Left lobe of liver (tissue), 2 donors: Measurements from ENCODE around the gene MYO19. TPM values are rescaled to one million over a fixed set of nuclear protein-coding genes. Genes with fewer than 3 reads are reported as not detected.
"Not testable (repeated sequence)": the region's sequence is repeated elsewhere in the genome, so short reads cannot be mapped to it uniquely, and the experiment has no call there.

Source experiments
- ATAC-seq: fragments of 200-7000 bp; cut with Tn5 transposase; one replicate; pipeline ENCODE4 v1.9.1; 2020; ENCODE audit warnings: mild to moderate bottlenecking, moderate library complexity
- DNase-seq: peaks from one replicate; pipeline ENCODE4 v3.0.0-alpha.2; 2020; ENCODE audit warnings: low spot score
- total RNA-seq: library from RNA; stranded (reverse); gene quantifications from one replicate; pipeline ENCODE4 v1.2.1, GENCODE V29; 2021
- donor health status: DM: no; HTN: no; CAD: no; lungs with moderate emphysema.
- donor health status: DM: no; HTN: yes; CAD: no.

Gene MYO19
- total RNA-seq, 1 donor from 2014 or later = 22.2 TPM

DNA sequence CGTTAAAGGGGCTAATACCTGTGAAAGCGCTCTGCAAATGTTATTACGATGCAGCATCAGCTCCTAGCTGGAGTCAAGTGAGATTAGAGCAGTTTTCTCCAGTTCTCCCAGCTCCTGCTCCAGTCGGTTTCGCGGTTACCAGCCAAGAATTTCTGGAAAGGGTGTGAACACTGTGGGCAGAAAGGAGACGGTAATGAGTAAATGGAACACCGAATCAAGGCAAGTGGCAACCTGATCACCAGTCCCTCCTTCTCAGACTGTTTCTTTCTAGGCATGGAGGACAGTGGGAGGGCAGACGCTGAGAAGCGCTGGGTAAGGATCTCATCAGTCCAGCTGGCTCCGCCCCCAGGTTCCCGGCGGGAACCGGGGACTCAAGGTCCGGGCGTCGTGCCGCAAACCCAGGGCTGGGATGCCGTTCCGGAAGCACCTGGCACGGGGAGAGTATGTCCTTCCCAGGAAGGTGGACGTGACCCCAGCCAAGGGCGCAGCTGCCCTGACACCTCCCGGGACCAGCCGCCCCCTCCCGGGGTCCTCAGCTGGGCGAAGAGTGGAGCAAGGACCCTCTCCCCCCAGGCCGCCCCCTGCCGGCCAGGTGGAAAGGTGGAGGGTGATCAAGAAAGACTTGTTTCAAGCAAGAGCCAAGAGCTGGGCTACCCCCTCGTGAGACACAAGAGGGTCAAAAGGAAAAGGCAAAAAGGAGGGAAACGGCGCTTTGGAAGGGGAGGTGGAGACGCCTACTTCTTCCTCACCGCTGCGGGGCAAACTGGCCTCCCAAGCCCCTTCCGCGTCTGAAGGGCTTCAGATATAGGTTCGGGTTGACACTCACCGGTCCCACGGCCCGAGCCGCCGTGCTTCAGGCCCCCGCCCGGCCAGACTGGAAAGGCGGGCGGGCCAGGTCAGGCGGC is 481 bp downstream of the MYO19 start:
- DNase-seq (peak; percentile 74), ATAC-seq (peak; percentile 55)

DNA sequence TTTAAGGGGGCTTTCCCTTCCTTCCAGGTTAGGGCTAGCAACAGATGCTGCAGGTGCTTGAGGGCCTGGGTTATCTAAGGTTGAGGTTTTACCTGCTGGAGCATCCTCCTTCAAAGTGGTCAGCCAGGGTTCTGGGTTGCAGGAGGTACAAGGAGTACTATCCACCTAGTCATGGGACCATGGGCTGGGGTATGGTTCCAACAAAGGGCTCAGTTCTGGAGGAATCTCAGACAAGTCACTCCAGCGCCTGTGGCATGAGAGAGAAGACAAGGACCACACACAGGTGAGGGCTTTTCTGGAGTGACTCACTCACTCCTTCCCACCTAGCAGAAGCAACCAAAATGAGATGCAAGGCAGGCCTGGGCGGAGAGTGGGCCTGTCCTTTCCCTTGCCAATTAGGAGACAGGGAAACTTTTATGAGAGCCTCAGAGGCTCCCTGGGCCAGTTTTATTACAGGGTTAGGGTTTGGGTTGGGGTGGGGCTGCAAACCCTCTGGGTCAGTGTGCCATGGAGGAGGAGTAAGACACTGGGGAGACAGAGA is 2.2 kb downstream of the MYO19 start:
- ATAC-seq (no peak), DNase-seq (peak; percentile 38)

DNA sequence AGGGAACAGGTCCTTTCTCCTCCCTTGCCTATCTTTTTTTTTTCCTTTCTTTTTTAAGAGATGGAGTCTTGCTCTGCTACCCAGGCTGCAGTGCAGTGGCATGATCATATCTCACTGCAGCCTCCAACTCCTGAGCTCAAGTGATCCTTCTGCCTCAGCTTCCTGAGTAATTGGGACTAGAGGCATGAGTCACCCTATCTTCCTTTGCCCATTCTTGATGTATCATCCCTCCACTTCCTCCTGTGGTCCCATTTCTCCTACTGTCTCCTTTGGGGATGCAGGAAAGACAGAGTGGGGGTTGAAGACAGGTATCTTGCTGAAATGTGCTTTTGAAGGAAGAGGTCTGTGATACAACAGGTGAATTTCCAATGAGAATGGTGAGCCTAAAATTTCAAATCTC is 5.5 kb downstream of the MYO19 start:
- DNase-seq (no peak), ATAC-seq (no peak)

DNA sequence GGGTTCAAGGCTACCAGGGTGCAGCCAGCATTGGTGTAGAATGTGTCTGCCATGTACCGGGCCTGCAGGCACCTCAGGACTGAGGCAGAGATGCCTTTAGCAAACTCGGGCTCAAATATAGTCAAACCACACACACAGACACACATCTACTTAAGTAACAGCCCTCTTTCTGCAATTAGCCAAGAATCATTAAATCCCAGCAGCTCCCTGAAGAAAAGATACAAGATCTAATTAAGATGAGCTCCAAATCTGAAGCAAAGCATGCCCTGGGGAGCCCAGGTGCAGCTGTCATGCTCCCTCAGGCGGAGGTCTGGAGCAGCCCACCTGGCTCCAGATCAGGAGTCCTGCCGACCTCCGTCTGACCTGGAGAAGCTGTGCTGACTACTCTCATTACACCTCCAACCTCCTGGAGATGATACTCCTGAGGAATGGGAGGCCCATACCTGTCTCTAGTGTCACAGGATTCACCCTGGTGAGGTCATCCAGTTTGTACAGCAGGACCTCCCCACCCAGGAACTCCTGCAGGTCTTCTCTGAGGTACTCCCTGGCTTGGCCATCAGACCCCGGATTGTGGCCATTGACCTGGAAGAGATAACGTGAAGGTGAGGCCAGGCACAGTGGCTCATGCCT is 6.9 kb downstream of the MYO19 start:
- ATAC-seq = no peak
- peak; percentile 19 for DNase-seq

DNA sequence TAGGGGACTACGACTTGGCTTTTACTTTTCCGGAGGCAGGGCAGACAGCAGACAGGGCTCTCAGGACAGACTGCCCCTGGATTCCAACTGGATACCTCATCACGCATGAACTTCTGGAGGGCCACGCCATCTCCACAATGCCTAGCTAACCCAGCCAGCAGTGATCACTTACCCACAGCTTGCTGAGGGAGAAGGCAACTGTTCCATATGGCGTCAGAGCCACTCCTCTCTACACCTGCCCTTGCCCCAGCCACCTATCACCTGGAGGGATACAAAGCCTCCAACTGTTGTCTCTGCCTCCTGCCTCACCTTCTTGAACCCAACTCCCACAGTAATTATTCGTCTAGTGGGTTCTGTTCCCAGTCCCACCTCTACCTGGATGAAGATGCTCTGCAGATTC is 8.8 kb downstream of the MYO19 start:
- ATAC-seq (no peak), DNase-seq (peak; percentile 14)

DNA sequence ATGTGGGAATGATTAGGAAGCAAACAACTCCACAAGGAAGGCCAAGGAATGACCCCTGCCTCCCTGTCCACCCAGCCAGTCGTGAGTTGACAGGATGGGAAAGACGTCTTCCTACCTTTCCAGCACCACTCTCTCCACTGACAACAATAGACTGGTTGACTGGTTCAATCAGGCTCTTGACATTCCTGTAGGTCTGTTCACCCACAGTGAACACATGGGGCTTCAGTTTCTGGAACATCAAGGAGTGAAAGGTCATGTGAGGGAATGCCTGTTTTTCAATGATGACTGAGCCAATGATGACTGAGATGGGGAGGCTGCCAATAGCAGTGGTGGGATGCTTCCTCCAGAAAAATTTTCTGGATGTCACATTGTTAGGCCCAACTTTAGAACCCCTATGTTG is 9.6 kb downstream of the MYO19 start:
- no peak for ATAC-seq
- peak; percentile 15 for DNase-seq

DNA sequence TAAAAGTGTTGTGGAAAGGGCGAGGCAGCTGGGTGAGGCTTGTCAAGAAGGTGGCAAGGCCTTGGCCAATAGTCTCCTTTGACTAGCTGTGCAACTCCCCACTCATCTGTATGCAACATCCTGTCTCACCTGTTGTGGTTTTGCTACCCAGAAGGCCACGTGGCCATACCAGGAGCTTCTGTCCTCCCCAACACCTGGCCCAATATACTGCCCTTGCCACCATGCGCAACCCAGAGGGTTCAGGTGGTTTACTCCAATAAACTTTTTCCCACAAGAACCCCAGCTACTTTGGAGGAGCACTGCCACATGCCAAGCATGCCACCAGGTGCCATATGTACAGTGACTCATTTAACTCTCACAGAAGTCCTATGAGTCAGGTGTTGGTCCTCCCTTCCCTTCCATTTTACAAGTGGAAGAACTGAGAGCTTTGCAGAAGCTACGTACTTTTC is 10.2 kb downstream of the MYO19 start:
- DNase-seq = peak; percentile 14
- ATAC-seq = no peak

DNA sequence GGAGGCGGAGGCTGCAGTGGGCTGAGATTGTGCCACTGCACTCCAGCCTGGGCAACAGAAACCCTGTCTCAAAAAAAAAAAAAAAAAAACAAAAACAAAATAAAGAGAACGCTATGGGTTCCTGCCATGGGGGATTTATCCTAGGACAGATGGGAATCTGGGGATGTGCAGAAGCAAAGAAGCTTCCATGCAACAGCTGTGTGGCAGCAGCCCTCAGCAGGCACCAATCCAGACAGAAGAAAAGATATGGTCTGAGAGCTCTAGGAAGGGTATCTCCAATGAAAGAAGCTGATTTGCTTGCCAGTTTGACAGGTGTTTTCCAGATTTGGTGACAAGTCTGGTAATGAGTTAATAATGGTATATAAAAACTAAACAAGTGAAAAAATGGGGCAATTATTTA is 11.6 kb downstream of the MYO19 start:
- peak; percentile 18 for DNase-seq
- no peak for ATAC-seq

DNA sequence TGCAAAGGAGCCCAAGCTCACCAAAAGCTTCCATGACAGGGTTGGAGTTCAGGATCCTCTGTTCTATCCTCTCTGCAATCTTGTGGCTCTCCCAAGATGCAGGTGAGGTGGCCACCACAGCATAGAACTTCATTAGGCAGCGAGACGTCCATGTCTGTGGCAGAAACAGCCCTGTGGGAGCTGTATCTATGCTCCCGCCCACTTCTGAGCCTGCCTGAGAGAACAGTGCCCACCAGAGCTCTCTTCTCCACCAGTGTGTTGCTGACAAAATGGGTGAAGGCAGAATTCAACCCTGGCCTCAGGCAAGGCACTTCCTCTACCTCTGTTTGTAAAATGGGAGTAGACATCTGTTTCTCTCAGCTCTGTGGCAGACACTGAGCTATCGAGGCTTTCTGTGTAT is 18.8 kb downstream of the MYO19 start:
- ATAC-seq (no peak), DNase-seq (no peak)

DNA sequence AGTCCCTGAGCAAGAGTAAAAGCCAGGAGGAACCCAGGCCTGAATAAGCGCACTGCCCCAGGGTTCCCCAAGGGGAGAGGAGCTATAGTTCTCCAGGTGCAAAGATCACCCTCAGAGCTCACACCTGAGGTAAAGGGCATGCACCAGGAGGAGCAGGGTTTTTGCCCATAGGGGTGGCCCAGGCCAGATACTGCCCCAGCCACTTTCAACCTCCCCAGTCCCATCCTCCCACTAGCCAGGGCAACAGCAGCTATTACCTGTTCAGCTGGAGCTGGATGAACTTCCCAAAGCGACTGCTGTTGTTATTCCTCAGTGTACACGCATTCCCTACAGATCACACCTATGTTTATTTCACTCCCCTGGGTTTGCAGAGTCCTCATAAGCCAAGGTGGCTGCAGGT is 19.8 kb downstream of the MYO19 start:
- DNase-seq (no peak), ATAC-seq (no peak)

DNA sequence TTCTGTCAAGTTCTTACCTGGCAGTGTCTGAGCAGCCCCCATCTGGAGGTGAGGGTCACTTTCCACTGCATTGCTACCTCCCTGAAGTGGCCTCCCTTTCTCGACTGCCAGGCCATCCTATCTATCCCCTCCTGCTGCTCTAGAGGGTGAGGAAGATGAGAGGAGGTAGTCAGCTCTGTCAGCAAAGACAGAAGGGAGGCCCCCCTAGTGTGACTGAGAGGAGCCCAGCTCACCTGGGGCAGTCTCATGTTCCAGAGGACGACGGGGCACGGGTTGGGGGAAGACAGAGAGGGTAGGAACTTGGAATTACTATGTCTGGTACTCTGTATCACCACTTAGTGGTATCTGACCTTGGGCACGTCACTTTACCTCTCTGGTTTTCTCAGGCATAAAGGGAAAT is 22.0 kb downstream of the MYO19 start:
- DNase-seq = no peak
- no peak for ATAC-seq

DNA sequence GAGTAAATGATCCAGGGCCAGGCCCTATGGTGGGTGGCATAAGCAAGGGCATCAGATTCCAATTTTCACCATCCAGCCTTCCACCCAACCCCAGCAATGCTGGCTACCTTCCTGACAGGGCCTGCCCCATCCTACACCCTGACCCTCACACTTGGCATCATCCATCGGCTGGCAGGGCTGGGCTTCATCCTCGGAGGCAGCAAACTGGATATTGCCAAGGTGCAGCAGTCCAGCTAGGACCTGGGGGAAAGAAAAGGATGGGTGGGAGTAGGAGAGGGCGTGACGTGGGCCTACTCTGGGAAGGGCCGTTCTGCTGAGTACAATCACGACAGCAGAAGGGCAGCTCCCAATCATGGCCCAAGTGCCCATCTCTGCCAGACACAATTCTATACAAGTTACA is 23.5 kb downstream of the MYO19 start:
- DNase-seq = no peak
- no peak for ATAC-seq

DNA sequence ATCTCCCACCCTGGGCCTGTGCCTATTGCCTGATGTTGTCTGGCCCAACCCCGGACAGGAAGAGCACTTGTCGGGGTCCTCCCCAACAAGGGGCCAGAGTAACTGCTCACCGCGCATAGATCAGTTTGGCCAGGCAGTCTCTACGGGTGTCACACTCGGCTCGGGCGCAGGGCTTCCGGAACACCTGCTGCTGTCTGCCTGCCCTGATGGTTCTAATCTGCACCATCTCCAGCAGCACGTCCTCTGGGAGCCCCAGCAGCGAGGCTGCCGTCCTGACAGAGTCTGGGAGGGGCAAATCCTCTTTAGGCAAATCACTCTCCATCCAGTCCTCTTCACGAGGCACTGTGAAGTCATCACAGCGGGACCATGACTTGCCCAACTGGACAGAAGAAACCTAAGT is 24.0 kb downstream of the MYO19 start:
- no peak for DNase-seq
- no peak for ATAC-seq

DNA sequence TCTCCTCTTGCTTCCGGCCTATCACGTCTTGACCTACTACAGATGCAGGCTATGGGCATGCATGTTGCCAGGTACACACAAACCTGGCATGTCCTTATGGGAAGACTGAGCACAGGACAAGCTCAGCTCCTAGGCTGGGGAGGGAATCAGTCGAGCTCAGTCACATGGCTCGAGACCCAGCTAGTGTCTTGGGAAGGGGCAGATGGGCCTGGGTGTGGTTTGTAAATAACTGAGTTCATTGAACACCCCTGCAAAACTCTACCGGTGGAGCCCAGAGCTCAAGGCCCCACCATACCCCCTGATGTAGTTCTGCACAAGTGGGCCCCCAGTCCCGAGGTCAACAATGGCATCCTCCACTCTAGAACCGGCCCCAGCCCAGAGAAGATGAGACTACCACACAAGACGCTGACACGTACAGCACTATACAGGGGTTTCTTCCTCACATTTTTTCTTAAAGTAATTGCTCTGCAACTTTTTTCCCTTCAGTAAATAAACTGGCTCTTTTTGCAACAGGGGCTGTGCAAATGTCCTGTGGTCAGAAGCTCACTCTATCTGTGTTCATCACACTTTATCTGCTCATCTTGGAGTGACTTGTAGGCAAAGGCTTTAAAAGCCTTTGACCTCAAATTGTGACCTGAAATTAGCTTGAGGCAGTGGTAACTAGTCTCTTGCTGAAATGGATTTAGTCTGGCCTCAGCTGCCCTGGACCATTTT is 25.2 kb downstream of the MYO19 start:
- DNase-seq (no peak), ATAC-seq (no peak)

DNA sequence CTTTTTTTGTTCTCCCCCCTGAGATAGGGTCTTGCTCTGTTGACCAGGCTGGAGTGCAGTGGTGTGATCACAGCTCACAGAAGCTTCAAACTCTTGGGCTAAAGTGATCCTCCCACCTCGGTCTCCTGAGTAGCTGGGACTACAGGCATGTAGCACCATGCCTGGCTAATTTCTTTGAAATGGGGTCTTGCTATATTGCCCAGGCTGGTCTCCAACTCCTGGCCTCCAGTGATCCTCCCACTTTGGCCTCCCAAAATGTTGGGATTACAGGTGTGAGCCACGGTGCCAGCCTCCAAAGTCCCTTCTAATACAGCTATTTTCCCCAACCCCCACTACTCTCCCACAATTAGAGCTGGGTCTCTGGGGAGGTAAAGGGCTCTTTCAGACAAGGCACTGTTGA is 26.2 kb downstream of the MYO19 start:
- ATAC-seq, DNase-seq: not testable (repeated sequence)

DNA sequence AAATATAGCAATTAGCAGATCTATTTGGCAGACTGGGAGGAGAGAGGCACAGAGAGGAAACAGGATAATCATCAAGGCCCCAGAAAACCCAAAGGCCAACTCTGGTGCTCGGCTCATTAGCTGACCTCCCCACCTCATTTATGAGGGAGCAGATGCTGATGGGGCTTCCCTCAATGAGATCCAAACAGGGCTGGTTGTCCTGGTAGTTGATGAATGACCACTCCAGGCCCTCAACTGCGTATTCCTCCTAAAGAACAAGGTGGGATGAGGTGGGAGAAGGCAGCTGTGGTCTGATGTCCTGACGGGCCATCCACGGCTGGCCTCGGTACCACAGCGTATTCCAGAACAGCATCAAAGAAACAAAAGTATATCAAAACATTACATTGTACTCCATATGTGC is 27.4 kb downstream of the MYO19 start:
- no peak for ATAC-seq
- no peak for DNase-seq

DNA sequence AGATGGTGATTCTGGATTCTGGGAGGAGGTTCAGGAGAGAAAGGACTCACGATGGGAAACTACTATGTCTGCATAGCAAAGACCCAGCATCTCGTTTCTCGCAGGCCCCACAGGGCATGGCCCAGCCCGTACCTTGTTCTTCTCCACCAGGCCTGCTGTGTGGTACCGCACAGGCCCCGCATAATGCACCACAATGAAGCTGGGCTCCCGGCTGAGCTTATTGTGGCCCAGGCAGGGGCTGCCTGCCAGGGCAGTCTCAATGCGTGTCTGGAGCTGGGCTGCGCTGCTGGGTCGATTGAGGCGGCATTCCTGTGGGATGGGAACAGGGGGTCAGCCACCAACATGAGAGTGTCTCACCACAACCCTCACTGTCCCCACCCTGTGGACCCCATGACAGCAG is 27.8 kb downstream of the MYO19 start:
- ATAC-seq (no peak), DNase-seq (no peak)

DNA sequence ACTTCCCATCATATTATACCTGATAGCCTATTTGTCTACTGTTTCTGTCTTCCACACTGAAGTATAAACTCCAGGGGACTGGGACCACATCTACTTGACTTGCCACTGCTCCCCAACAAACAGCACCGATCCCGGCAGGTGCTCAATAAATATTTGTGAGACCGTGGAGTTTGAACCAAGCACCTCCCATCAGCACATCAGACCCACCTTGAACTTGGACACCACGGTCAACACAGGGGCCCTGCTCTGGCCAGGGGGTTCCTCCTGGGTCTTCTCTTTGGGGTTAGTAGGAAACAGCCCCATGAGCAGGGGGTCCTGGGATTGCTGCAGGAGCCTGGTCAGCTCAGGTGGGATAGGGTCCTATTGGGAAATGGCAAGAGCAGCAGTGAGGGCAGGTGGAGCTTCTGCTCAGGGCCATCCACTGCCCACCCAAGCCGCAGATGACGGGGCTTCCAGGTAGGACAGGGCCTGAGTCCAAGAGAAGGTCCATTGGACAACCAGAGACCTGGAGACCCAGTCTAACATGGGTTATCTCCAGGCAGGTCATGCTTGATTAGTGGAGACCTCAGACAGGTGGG is 28.3 kb downstream of the MYO19 start:
- ATAC-seq (no peak), DNase-seq (no peak)

DNA sequence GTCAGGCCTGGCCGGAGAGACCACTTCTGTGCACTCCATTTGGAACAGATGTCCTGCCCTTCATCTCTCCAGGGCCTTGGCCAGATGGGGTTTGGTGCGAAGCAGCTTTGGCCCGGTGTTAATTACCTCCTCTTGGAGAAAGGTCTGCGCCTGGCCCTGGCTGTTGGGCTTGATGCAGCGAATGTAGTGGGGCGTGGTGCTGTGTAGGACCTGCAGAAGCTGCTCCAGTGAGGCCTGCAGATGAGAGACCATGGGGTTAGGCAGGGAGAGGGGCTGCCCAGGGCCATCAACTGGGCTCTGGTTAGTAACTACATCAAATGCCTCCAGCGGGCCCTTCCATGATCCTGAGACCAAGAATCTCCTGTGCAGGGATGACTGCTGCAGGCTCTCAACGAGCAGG is 29.5 kb downstream of the MYO19 start:
- ATAC-seq (no peak), DNase-seq (no peak)

DNA sequence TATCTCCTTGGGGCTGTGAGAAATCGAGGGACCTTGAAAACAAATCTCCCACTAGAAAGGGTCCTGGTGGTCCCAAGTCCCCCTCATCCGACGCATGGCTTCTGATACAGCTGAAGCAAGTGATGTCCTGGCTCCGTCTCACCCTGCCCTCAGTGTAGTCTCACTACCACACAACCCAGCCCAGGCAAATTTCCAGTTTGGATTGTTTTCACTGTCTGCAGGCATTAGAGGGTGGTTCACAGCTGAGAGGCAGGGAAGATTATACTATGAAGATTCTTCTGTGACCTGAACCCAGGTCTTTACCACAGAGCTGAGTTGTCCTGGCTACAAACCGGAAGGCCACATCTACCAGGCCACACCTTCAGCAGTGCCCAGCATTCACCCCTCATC is 30.5 kb downstream of the MYO19 start:
- ATAC-seq (no peak), DNase-seq (no peak)

DNA sequence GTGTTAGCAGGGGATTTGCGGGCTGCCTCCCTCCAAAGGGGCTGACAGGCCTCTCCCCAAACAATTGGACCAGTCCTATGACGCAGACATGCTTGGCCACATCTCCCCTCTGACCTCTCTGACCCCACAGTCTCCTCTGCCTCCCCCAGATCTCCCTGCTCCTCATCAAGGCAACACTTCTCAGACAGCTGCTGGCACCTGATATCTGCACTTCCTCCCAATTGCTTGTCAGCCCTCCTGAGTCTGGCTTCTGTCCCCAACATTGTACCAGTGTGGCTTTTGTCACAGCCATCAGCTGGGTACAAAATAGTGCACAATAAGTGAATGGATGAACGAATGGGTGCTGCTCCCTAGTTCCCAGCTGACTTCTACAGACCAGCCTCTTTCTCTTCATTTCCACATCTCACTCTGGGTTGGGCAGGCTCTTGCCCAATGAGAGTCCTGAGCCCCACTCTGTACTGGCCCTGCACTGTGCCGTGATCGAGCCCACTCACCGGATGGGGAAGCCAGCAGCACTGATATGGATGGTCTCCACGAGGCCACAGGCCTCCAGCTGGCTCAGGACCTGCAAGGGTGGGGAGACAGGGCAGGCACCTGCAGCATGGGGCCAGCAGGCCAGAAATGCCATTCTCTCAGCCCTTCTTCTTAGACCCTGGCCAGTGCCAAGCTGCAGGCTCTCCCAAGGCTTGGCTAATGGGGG is 31.1 kb downstream of the MYO19 start:
- DNase-seq = no peak
- no peak for ATAC-seq
